ENCODE measurements around the gene IRAK3. TPM values are rescaled to one million over a fixed set of nuclear protein-coding genes. Genes with fewer than 3 reads are reported as not detected.
A peak's percentile ranks its signal among the peaks of the same experiment; 100 is the strongest.
"Not testable (repeated sequence)": the region's sequence is repeated elsewhere in the genome, so short reads cannot be mapped to it uniquely, and the experiment has no call there.

The IRAK3 gene
- total RNA-seq, 3 donors from 2014 or later = 2.7 to 11.1 (median 7.0) TPM

DNA sequence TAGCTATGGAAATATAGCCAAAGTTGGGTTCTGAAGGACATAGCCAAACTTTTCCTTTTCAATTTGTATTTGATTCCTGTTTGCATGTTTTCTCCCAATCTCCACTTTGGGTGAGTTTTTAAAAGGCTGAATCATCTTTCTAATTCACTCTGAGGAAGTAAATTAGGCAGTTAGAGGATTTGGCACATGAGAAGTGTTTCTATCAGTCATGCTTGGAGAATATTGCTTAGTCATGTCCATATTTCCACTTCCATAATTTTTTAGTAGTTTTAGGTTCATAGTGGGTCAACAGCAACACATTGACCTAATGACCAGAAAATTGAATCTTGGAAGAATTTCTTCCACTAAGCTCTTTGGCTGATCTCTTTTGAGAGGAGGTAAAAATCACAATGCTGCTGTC, 21.8 kb downstream of the IRAK3 start:
- DNase-seq (no peak), ATAC-seq (no peak)
- TF ChIP-seq, protein P1, sequence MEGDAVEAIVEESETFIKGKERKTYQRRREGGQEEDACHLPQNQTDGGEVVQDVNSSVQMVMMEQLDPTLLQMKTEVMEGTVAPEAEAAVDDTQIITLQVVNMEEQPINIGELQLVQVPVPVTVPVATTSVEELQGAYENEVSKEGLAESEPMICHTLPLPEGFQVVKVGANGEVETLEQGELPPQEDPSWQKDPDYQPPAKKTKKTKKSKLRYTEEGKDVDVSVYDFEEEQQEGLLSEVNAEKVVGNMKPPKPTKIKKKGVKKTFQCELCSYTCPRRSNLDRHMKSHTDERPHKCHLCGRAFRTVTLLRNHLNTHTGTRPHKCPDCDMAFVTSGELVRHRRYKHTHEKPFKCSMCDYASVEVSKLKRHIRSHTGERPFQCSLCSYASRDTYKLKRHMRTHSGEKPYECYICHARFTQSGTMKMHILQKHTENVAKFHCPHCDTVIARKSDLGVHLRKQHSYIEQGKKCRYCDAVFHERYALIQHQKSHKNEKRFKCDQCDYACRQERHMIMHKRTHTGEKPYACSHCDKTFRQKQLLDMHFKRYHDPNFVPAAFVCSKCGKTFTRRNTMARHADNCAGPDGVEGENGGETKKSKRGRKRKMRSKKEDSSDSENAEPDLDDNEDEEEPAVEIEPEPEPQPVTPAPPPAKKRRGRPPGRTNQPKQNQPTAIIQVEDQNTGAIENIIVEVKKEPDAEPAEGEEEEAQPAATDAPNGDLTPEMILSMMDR (IDR thresholded peaks at IDR 0.05) = no peak
- no peaks in the 10 kb centered on the region for H3K36me3 ChIP-seq (ENCODE audit: low read depth)
- intact Hi-C loops (cut with DNase I, micrococcal nuclease) = no loop called here
- H3K4me3 ChIP-seq = no peak overlapping the region
- H3K9me3 ChIP-seq = no peaks in the 10 kb centered on the region
- peaks cover 2% of the 10 kb centered on the region for H3K4me1 ChIP-seq (ENCODE audit: low read depth)

DNA sequence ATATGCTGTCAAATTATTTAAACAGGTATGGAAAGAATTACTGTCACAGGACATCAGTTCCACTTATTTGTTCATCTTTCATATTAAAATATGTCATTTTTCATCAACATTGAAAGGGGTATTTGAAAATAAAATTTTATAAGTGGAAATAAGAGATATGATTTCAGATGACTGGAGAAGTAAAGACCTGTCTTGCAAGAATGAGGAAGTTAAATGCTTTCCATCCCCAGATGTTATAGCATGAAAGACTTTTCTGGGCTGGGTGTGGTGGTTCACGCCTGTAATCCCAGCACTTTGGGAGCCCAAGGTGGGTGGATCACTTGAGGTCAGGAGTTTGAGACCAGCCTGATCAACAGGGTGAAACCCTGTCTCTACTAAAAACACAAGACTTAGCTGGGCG, 22.6 kb downstream of the IRAK3 start:
- H3K36me3 ChIP-seq (ENCODE audit: low read depth); H3K4me1 ChIP-seq (ENCODE audit: low read depth); DNase-seq; ATAC-seq; intact Hi-C loops (cut with DNase I, micrococcal nuclease); H3K4me3 ChIP-seq; H3K9me3 ChIP-seq: not testable (repeated sequence)

DNA sequence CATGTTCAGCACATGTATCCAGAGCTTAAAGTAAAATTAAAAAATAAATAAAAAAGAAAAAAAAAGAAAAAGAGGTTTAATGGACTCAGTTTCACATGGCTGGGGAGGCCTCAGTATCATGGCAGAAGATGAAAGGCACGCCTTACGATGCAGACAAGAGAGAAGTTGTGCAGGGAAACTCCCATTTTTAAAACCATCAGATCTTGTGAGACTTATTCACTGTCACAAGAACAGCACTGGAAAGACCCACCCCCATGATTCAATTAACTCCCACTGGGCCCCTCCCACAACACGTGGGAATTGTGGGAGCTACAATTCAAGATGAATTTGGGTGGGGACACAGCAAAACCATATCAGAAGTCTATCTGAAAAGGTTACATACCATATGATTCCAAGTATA, 24.0 kb downstream of the IRAK3 start:
- ATAC-seq; H3K4me1 ChIP-seq (ENCODE audit: low read depth); H3K36me3 ChIP-seq (ENCODE audit: low read depth); DNase-seq; H3K9me3 ChIP-seq; H3K4me3 ChIP-seq; intact Hi-C loops (cut with DNase I, micrococcal nuclease): not testable (repeated sequence)

DNA sequence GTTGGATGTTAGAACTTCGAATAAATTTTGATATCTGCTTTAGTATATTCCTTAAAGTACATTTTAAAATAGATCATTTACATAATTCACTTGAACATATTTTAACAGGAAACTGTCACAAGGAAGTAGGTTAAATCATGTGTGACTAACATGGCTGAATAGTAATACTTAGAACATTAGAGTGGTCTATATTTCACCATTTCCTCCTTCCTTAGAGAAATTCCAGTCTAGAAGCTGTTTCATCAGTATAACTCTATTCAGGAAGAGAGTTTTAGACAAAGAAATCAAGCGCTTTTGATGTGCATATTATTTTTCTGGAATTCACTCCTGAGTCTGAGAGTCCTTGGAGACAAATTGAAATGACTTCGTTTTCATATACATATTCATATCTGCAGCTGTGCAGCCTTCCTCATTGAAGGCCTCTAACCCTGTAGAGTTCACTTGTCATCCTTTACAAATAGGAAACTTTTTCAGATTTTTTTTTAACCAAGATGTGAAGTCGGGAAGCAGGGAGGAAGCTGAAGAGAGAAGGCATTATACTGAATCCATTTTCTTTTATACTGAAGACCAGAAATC, 28.4 kb downstream of the IRAK3 start:
- Histone ChIP-seq H3K36me3 (ENCODE audit: low read depth) (no peaks in the 10 kb centered on the region), H3K4me3 (no peak overlapping the region), H3K4me1 (ENCODE audit: low read depth) (peaks cover 9% of the 10 kb centered on the region), H3K9me3 (peaks cover 3% of the 10 kb centered on the region)
- ATAC-seq = no peak
- TF ChIP-seq, protein P1 (IDR thresholded peaks at IDR 0.05) = no peak
- no peak for DNase-seq
- intact Hi-C loops (cut with DNase I, micrococcal nuclease) = no loop called here

DNA sequence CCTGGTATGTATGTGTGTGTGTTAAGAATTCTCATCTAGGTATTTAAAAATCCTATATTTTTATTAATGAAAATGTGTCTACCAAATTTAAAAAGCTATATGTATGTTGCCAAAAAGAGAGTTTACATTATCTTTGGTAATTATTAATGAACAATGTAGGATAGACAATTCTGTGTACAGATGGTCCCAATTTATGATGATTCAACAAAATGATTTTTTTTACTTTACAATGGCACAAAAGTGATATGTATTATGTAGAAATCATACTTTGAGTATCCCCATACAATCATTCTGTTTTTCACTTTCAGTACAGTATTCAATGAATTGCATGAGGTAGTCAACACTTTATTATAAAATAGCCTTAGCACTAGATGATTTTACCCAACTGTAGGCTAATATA, 39.4 kb downstream of the IRAK3 start:
- intact Hi-C loops (cut with DNase I, micrococcal nuclease) = no loop called here
- Histone ChIP-seq H3K36me3 (ENCODE audit: low read depth) (no peaks in the 10 kb centered on the region), H3K4me1 (ENCODE audit: low read depth) (no peaks in the 10 kb centered on the region)

DNA sequence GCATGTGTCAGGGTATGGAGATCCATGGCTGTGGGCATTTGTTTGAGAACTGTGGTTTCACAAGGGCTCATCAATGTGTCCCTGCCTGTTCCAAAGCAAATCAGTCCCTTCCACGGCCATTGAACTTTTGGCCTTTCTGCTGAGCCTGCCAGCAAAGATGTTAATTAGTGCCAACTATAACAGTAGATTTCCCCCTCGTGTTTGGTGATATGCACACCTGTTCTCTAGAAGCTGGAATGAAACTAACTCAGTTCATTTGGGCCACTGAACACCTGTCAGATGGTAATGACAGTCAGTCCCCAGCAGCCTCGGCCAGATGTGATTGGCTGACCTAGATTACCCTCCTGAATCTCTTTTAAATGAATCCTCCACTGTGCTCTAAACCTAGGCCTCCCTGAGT, 43.2 kb downstream of the IRAK3 start:
- intact Hi-C loops (cut with DNase I, micrococcal nuclease) = no loop called here
- TF ChIP-seq, protein P1 (IDR thresholded peaks at IDR 0.05) = no peak
- Histone ChIP-seq H3K9me3 (no peaks in the 10 kb centered on the region), H3K4me3 (no peak overlapping the region), H3K4me1 (ENCODE audit: low read depth) (peaks cover 5% of the 10 kb centered on the region), H3K36me3 (ENCODE audit: low read depth) (no peaks in the 10 kb centered on the region)
- ATAC-seq (peak; percentile 61), DNase-seq (no peak)

More for the DNA sequence above, 39.4 kb downstream of the IRAK3 start:
- DNase-seq (no peak), ATAC-seq (no peak)
- Histone ChIP-seq H3K4me3 (no peak overlapping the region), H3K9me3 (no peaks in the 10 kb centered on the region)
- TF ChIP-seq, protein P1 (IDR thresholded peaks at IDR 0.05) = no peak

DNA sequence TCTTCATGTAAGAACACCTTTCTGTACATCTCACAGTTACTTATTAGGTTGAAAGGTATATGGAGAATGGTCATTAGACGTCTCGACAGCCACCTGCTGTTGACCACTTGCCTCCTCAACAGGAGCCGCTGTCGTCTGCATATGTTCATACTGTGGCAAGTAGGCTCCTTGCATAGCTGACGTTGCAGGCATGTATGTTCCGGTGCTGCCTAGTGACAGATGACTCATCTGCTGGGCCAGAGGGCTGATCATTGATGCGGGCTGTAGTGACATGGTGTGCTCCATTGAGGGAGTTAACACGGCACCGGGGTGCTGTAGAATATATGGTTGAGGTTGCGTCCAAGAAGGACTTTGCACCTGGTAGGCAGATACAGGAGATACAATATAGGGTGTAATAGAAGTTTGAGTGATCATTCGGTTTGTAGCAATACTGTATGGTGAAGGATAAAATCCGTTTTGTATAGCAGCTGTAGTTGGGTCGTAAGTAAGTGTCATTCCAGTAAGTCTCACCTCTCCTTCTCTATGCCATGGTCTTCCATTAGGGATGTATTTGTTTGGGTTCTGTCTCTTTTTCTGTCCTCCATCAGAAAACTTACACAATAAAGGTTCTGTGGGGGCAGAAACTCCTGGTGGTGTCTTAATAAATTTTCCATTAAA, 45.2 kb downstream of the IRAK3 start:
- H3K9me3 ChIP-seq; H3K36me3 ChIP-seq (ENCODE audit: low read depth); intact Hi-C loops (cut with DNase I, micrococcal nuclease); H3K4me1 ChIP-seq (ENCODE audit: low read depth); H3K4me3 ChIP-seq: not testable (repeated sequence)
- ATAC-seq (peak; percentile 75), DNase-seq (peak; percentile 33 to 58 (median 44))

DNA sequence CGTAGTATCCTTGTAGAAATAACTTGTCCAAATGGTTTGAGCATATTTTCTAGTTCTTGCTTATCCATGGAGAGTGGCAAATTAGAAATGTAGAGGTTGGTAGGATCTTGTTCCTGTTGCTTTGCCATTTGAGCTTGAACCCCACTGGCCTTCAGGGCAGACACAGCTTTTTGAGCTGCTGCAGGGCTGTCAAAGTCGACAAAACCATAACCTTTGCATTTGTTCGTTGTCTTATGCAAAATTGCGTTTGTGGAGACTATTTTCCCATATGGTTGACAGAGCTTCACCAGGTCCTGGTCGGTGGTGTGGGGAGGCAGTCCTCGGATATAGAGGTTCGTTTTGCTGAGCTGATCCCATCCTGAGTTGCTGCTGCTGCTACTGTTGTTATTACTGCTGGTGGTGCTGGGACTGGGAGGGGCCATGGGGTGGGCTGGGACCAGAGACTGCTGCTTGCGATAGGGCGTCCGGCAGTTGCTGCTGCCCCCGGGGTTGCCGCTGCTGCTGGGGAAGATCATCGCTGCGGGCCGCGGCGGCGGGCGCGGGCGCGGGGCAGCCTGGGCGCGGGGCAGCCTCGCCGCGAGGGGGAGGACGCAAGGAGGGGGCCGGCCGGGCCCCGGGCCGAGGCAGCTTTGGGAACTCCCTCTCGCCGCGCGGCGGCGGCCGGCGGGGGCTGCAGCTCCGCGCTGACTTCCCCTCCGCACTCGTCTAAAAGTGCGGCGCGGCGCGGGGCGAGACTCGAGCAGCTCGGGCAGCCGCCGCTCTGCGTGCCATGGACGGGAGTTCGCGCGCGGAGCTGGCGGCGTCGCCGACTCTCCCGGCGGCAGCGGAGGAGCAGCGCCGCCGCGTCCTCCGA, 46.0 kb downstream of the IRAK3 start:
- H3K4me3 ChIP-seq = peak overlapping the region; percentile 19
- DNase-seq = peak; percentile 46 to 74 (median 66)
- ATAC-seq = peak; percentile 81
- H3K4me1 ChIP-seq (ENCODE audit: low read depth); H3K9me3 ChIP-seq; H3K36me3 ChIP-seq (ENCODE audit: low read depth); intact Hi-C loops (cut with DNase I, micrococcal nuclease): not testable (repeated sequence)

All from mucosa of descending colon (tissue), 3 donors.